A673 (cell line): ENCODE results near the gene TTC7B. TPM values are rescaled to one million over a fixed set of nuclear protein-coding genes. Genes with fewer than 3 reads are reported as not detected.

Experiments used
- BruUV-seq: library from RNA; stranded (reverse); fragments of 400-500 nt; replicated peaks from 2 replicates; lab custom pipeline; 2021; lab: Mats Ljungman, UMichigan
- CTCF ChIA-PET: fragments of 300-600 bp; sonication (Branson Sonifier 250); formaldehyde crosslinking; loops from one replicate; lab custom pipeline; 2022; ENCODE audit warnings: antibody characterized with exemption; lab: Charles Lee
- POLR2A ChIA-PET: fragments of 300-600 bp; sonication (Branson Sonifier 250); formaldehyde crosslinking; loops from one replicate; lab custom pipeline; 2022; ENCODE audit warnings: antibody characterized with exemption; ENCODE audit not compliant: low non-redundant PET; lab: Charles Lee
- DNase-seq: peaks from one replicate; pipeline ENCODE4 v3.0.0-alpha.2; 2015; ENCODE audit warnings: low spot score
- H3K27ac ChIP-seq: fragments of 200-600 bp; sonication (generic); 2 replicates; pipeline ENCODE4 v1.5.1; 2016; ENCODE audit warnings: mixed run types, low read depth, mild to moderate bottlenecking, mixed read lengths, antibody characterized with exemption, low read length; ENCODE audit not compliant: poor library complexity, severe bottlenecking
- H3K27me3 ChIP-seq: fragments of 200-600 bp; sonication (generic); replicated peaks from 2 replicates; pipeline ENCODE4 v1.6.1; 2017; ENCODE audit warnings: mixed run types, low read depth, mild to moderate bottlenecking, mixed read lengths, antibody characterized with exemption, low read length; ENCODE audit not compliant: insufficient read depth, poor library complexity
- H3K36me3 ChIP-seq: fragments of 200-600 bp; sonication (generic); 2 replicates; pipeline ENCODE4 v1.6.1; 2016; ENCODE audit warnings: mixed run types, mild to moderate bottlenecking, mixed read lengths, antibody characterized with exemption, low read length; ENCODE audit not compliant: insufficient read depth, poor library complexity, severe bottlenecking
- H3K4me1 ChIP-seq: fragments of 200-600 bp; sonication (generic); 2 replicates; pipeline ENCODE4 v1.6.1; 2017; ENCODE audit warnings: mixed run types, mild to moderate bottlenecking, mixed read lengths, antibody characterized with exemption, low read length; ENCODE audit not compliant: insufficient read depth, poor library complexity, severe bottlenecking
- H3K4me3 ChIP-seq: fragments of 200-600 bp; sonication (generic); 2 replicates; pipeline ENCODE4 v1.5.1; 2016; ENCODE audit warnings: low read depth, mixed run types, mild to moderate bottlenecking, mixed read lengths, low read length; ENCODE audit not compliant: poor library complexity, severe bottlenecking
- H3K9me3 ChIP-seq: fragments of 200-600 bp; sonication (generic); 2 replicates; pipeline ENCODE4 v1.6.1; 2016; ENCODE audit warnings: mixed run types, low read depth, mild to moderate bottlenecking, mixed read lengths, antibody characterized with exemption, low read length; ENCODE audit not compliant: poor library complexity, severe bottlenecking
- EZH2 ChIP-seq: fragments of 200-600 bp; sonication (generic); IDR thresholded peaks from 2 replicates; pipeline ENCODE4 v1.6.1; 2017; ENCODE audit warnings: borderline replicate concordance, low read depth, mild to moderate bottlenecking, mixed read lengths, antibody characterized with exemption, low read length; ENCODE audit not compliant: poor library complexity, severe bottlenecking
- intact Hi-C: fragments of 100-400 bp; cut with micrococcal nuclease; formaldehyde crosslinking; loops from one replicate; pipeline ENCODE4 v1.10.0; 2022; ENCODE audit not compliant: unreplicated experiment
- total RNA-seq: library from RNA; stranded (reverse); gene quantifications from 2 replicates; pipeline ENCODE4 v1.2.3, GENCODE V29; 2021
- TF ChIP-seq, protein P1 (sequence below): fragments of 300-800, 200-600 bp; sonication (generic); conservative IDR thresholded peaks from 2 replicates; pipeline ENCODE4 v1.5.1; 2017; ENCODE audit warnings: low read depth, mild to moderate bottlenecking, antibody characterized with exemption, low read length, moderate library complexity, mixed read lengths

Gene TTC7B
- total RNA-seq, 1 experiment from 2014 or later: 39.2 TPM

DNA sequence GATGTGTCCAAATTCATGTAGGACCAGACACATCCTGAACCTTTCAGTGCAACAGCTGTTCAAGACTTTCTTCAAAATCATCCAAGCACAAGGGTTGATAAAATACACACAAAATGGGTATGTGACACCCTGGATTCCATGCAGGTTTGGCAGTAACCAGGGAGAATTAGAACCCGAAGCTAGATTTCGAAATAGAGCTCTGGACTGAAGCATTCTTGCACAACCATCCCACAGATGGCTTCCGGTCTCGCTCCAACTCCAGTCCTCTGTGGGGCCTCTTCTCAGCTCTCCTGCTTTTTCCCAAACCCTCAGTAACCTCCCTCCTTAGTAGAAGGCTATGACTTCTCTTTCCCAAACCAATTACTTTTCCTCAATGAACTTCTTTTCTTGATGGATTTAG lies 171.3 kb downstream of the TTC7B start:
- POLR2A ChIA-PET: no interaction called here
- H3K36me3 ChIP-seq: no peaks in the 10 kb centered on the region
- TF ChIP-seq, protein P1, sequence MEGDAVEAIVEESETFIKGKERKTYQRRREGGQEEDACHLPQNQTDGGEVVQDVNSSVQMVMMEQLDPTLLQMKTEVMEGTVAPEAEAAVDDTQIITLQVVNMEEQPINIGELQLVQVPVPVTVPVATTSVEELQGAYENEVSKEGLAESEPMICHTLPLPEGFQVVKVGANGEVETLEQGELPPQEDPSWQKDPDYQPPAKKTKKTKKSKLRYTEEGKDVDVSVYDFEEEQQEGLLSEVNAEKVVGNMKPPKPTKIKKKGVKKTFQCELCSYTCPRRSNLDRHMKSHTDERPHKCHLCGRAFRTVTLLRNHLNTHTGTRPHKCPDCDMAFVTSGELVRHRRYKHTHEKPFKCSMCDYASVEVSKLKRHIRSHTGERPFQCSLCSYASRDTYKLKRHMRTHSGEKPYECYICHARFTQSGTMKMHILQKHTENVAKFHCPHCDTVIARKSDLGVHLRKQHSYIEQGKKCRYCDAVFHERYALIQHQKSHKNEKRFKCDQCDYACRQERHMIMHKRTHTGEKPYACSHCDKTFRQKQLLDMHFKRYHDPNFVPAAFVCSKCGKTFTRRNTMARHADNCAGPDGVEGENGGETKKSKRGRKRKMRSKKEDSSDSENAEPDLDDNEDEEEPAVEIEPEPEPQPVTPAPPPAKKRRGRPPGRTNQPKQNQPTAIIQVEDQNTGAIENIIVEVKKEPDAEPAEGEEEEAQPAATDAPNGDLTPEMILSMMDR: no peak
- no peak for TF ChIP-seq EZH2
- no peaks in the 10 kb centered on the region for H3K9me3 ChIP-seq
- BruUV-seq: no TSS peak
- peak; percentile 7 for DNase-seq
- no peaks in the 10 kb centered on the region for H3K27me3 ChIP-seq
- no peak overlapping the region for H3K27ac ChIP-seq
- no peak overlapping the region for H3K4me3 ChIP-seq
- H3K4me1 ChIP-seq: peaks cover 7% of the 10 kb centered on the region
- CTCF ChIA-PET: no interaction called here
- intact Hi-C loops: no loop called here

DNA sequence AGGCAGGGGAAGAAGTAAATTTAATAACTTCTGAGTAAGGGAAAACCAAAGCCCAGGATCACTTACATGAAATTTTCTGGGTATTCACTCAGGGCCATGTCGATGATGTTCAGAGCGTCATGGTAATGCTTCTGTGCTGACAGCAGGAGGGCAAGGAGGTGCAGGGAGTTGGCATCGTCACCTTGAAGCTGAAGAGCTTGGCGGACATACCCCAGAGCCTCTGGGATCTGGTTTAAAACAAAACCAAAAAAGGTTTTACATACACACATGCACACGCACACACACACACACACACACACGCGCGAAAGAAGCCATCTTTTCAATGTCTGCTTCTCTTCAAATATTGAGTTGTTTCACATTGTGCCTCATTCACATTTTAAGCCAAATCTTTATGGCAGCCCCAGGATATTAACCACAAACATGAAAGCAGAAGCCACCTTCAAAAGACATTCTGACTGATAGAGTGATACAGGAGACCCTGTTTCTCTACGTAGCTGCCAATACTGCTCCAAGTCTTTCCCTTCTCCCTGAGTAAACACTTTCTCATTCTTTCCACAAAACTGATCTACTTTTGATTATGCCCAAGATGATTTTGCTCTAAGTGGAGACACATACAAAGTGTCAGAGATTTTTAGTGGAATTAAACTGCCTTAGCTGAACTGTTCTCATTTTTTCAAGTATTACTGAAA lies 172.1 kb downstream of the TTC7B start:
- Histone ChIP-seq H3K9me3 (no peaks in the 10 kb centered on the region), H3K27ac (no peak overlapping the region), H3K36me3 (no peaks in the 10 kb centered on the region), H3K4me1 (peaks cover 7% of the 10 kb centered on the region), H3K4me3 (no peak overlapping the region), H3K27me3 (no peaks in the 10 kb centered on the region)
- DNase-seq: no peak
- no TSS peak for BruUV-seq
- intact Hi-C loops: no loop called here
- POLR2A ChIA-PET: no interaction called here
- CTCF ChIA-PET: no interaction called here
- no peak for TF ChIP-seq EZH2

DNA sequence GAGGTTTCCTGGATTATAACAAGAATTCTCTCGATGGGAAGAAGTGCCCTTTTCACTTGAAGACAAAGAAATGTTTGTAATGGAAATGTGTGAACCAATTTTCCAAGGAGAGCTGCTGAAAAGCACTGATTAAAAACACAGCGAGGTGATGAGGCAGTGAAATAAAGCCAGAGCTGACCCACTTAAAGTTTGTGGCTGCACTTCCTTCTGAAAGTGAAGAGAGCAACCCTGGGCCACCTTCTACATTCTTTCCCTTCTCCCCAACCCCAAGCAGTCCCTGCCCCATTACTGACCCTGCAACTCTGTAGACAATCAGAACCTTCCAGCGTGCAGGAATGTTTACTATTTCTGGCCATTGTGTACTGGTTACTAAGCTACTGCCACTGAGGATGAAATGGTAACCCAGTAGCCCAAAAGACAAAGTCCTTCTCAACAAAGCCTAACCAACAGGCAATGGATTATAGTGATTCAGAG lies 173.9 kb downstream of the TTC7B start:
- peak overlapping the region; percentile 3 for H3K27ac ChIP-seq

More for the DNA sequence above, 173.9 kb downstream of the TTC7B start:
- no peaks in the 10 kb centered on the region for H3K27me3 ChIP-seq
- POLR2A ChIA-PET: no interaction called here
- H3K4me3 ChIP-seq: no peak overlapping the region
- no peak for TF ChIP-seq EZH2
- TF ChIP-seq, protein P1: no peak
- no peaks in the 10 kb centered on the region for H3K9me3 ChIP-seq
- CTCF ChIA-PET: no interaction called here
- DNase-seq: peak; percentile 9
- BruUV-seq: no TSS peak
- peaks cover 7% of the 10 kb centered on the region for H3K4me1 ChIP-seq
- intact Hi-C loops: no loop called here
- no peaks in the 10 kb centered on the region for H3K36me3 ChIP-seq
